Body of pancreas (tissue), 4 donors: ENCODE results near the gene SPATA17.

ENCODE experiments used
- POLR2A ChIP-seq, 3 donors: fragments of 450-650 bp; IDR thresholded peaks; one replicate each; pipeline ENCODE4 v1.6.1; 2016; ENCODE audit warnings: antibody characterized with exemption in 3 of 3, mild to moderate bottlenecking in 2 of 3
- TF ChIP-seq, protein P1 (sequence below), 7 experiments: fragments of 450-650 bp in 4 of 7; fragments of 200-600 bp in 3 of 7; sonication (generic) in 3 of 7; IDR thresholded peaks; one replicate each; pipeline ENCODE4 v1.5.1; 2016 to 2019; ENCODE audit warnings: antibody characterized with exemption in 7 of 7

GRCh38 chr1:217715681-217716080 is 84.5 kb downstream of the SPATA17 start:
- TF ChIP-seq, protein P1, sequence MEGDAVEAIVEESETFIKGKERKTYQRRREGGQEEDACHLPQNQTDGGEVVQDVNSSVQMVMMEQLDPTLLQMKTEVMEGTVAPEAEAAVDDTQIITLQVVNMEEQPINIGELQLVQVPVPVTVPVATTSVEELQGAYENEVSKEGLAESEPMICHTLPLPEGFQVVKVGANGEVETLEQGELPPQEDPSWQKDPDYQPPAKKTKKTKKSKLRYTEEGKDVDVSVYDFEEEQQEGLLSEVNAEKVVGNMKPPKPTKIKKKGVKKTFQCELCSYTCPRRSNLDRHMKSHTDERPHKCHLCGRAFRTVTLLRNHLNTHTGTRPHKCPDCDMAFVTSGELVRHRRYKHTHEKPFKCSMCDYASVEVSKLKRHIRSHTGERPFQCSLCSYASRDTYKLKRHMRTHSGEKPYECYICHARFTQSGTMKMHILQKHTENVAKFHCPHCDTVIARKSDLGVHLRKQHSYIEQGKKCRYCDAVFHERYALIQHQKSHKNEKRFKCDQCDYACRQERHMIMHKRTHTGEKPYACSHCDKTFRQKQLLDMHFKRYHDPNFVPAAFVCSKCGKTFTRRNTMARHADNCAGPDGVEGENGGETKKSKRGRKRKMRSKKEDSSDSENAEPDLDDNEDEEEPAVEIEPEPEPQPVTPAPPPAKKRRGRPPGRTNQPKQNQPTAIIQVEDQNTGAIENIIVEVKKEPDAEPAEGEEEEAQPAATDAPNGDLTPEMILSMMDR (IDR thresholded peaks at IDR 0.05): no peak
- no peak for TF ChIP-seq POLR2A (IDR thresholded peaks at IDR 0.05)
